Measurements from ENCODE around the gene ASTL. TPM values are rescaled to one million over a fixed set of nuclear protein-coding genes. Genes with fewer than 3 reads are reported as not detected.

The ASTL gene
- total RNA-seq, 2 experiments from 2014 or later, result 2.5 to 2.8 TPM

DNA sequence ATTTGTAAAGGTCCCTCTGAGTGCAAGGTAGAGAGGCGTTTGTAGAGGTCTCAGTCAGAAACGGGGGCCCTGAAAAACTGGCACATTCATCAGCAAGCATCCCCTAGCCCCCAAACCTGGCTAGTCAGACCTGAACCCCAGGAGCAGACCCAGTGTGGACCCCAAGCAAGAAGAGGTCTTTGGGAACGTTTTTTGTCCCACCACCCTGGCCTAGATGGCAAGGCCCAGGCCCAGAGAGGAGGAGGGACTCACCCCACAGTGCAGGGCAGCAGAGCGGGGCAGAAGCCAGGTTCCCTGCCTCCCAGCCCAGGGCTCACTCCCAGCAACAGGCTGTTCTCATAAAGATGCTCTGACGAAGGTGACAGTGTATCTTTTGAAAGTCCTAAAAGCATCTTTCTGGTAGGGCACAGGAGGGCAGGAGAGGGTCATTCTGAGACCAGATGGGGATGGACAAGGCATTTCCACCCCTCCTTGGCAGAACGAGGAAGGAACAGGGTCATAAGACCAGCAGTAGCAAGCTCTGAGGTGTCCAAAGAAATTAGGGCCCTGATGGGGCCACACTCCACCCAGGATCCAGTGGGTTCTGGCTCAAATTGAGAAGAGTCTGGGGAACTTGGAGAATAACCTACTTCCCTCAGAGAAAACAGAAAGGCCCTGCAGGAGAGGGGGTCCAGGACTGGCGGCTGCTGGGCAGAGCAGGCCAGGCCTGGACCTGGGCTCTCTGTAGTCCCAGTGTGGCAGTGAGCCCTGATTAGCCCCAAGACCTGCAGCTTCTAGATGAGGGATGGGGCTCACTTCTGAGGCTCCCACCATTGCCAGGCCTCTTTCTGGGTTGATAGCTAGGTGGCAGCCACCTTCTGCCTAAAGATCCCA, 40.1 kb downstream of the ASTL start:
- Mint-ChIP-seq H3K4me1 (no peaks in the 10 kb centered on the region), H3K27ac (no peak overlapping the region), H3K4me3 (no peak overlapping the region), H3K9me3 (ENCODE audit: low read depth) (no peaks in the 10 kb centered on the region), H3K27me3 (peaks cover 3% of the 10 kb centered on the region), H3K36me3 (ENCODE audit: low read depth) (no peaks in the 10 kb centered on the region)
- POLR2A ChIA-PET, result no interaction called here
- no peak for ATAC-seq
- CTCF ChIA-PET, result interaction anchor here (0.6 kb wide), 2 partner anchors 15 to 131 kb away, joined by 3 to 4 read pairs; no protein-coding TSS in a partner anchor
- DNase-seq, result no peak
- intact Hi-C loops (cut with DNase I, micrococcal nuclease), result no loop called here

DNA sequence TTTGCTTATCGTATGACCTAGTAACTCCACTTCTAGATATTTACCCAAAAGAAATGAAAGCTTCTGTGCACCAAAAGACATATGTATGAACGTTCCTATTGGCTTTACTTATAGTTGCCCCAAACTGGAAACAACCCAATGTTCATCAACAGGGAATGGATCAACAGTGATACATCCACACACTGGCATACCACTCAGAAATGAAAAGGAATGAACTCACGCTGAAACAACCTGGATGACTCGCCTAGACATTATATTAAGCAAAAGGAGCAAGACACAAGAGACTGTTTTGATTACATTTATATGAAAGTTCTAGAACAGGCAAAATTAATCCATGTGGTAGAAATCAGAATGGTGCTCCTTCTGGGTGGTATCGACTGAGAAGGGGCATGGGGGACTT, 40.9 kb downstream of the ASTL start:
- CTCF ChIA-PET, result no interaction called here
- peaks cover 3% of the 10 kb centered on the region for H3K27me3 Mint-ChIP-seq

DNA sequence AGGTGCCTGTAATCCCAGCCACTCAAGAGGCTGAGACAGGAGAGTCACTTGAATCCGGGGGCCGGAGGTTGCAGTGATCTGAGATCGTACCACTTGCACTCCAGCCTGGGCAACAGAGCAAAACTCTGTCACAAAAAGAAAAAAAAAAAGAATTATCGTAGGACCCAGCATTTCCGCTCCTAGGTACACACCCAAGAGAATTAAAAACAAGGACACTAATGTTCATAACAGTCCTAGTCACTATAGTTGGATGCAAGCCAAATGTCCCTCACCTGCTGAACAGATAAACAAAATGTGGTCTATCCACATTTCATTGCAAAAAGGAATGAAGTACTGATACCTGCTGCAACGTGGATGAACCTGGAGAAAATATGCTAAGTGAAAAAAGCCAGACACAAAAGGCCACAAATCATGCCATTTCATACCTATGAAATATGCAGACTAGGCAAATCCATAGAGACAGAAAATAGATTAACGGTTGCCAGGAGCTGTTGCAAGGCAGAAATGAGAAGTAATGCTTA, 43.1 kb downstream of the ASTL start:
- Mint-ChIP-seq H3K4me3 (no peak overlapping the region), H3K27ac (no peak overlapping the region), H3K27me3 (peaks cover 3% of the 10 kb centered on the region), H3K4me1 (no peaks in the 10 kb centered on the region), H3K9me3 (ENCODE audit: low read depth) (no peaks in the 10 kb centered on the region), H3K36me3 (ENCODE audit: low read depth) (no peaks in the 10 kb centered on the region)
- intact Hi-C loops (cut with DNase I, micrococcal nuclease), result no loop called here
- CTCF ChIA-PET, result no interaction called here
- DNase-seq (no peak), ATAC-seq (no peak)
- POLR2A ChIA-PET, result no interaction called here

More for the DNA sequence above, 40.9 kb downstream of the ASTL start:
- Mint-ChIP-seq H3K4me3 (no peak overlapping the region), H3K9me3 (ENCODE audit: low read depth) (no peaks in the 10 kb centered on the region), H3K36me3 (ENCODE audit: low read depth) (no peaks in the 10 kb centered on the region), H3K27ac (no peak overlapping the region), H3K4me1 (no peaks in the 10 kb centered on the region)
- no peak for DNase-seq
- intact Hi-C loops (cut with DNase I, micrococcal nuclease), result no loop called here
- POLR2A ChIA-PET, result no interaction called here
- ATAC-seq, result no peak

DNA sequence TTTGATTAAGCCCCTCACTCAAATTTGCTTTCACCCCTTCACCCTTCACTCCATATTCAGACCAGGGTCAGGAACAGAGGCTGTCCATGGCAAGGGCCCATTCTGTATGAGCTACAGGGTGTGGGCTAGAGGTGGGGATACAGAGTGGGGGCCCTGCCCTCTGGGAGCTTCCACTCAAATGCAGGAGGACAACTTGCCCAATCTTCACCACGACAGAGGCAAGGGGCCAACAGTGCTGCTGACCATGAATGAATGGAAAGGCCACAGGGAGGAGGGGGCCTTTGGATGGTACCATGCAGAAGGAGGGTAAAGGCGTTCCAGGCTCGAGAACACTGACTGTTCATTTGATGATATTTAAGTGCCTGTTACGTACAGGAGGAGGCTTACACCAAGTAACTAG, 44.8 kb downstream of the ASTL start:
- Mint-ChIP-seq H3K36me3 (ENCODE audit: low read depth) (no peaks in the 10 kb centered on the region), H3K4me3 (no peak overlapping the region), H3K27me3 (peaks cover 3% of the 10 kb centered on the region), H3K9me3 (ENCODE audit: low read depth) (no peaks in the 10 kb centered on the region), H3K4me1 (no peaks in the 10 kb centered on the region), H3K27ac (no peak overlapping the region)
- ChIA-PET CTCF (interaction anchor here (2.3 kb wide), 1 partner anchor 81 kb away, joined by 11 read pairs; no protein-coding TSS in a partner anchor), POLR2A (no interaction called here)
- DNase-seq, result no peak
- no peak for ATAC-seq
- intact Hi-C loops (cut with DNase I, micrococcal nuclease), result no loop called here

DNA sequence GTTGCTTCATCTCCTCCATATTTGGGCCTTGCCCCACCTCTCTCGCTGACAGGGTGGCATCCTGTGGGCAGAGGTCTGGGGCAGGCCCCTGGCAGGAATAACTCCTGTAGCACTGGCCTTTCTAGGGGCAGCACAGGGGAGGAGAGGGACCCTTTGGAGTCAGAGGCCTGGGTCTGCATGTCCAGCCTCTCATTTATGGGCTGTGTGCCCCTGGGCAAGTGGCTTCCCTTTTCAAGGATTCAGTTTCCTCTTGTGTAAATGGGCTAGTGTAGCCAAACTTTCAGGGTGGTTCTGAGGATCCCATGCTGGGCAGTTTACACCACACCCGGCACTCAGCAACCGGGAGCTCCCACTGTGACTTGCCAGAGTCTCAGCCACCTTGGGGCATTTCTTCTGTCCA, 45.4 kb downstream of the ASTL start:
- no peaks in the 10 kb centered on the region for H3K4me1 Mint-ChIP-seq
- ChIA-PET POLR2A (no interaction called here), CTCF (interaction anchor here (2.3 kb wide), 1 partner anchor 82 kb away, joined by 11 read pairs; no protein-coding TSS in a partner anchor)
- intact Hi-C loops (cut with DNase I, micrococcal nuclease), result no loop called here
- ATAC-seq, result no peak
- H3K27me3 Mint-ChIP-seq, result peaks cover 3% of the 10 kb centered on the region
- H3K36me3 Mint-ChIP-seq (ENCODE audit: low read depth), result no peaks in the 10 kb centered on the region
- no peak overlapping the region for H3K27ac Mint-ChIP-seq
- no peaks in the 10 kb centered on the region for H3K9me3 Mint-ChIP-seq (ENCODE audit: low read depth)
- DNase-seq, result no peak
- H3K4me3 Mint-ChIP-seq, result no peak overlapping the region

DNA sequence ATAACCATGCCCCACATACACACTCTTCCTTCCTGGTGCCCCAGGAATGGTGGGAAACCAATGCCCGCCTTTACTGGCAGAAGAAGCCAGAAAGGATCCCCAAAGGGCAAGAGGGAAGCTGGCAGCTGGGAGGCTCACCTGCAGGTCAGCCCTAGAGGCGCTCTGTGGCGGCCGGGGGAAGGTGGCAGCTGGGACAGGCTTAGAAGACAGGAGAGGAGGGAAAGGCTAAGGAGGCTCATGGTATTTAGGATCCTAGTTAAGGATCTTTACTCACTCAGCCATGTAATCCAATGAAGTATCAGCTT, 45.8 kb downstream of the ASTL start:
- Mint-ChIP-seq H3K4me3 (no peak overlapping the region), H3K9me3 (ENCODE audit: low read depth) (no peaks in the 10 kb centered on the region), H3K27ac (no peak overlapping the region), H3K27me3 (peaks cover 3% of the 10 kb centered on the region), H3K36me3 (ENCODE audit: low read depth) (no peaks in the 10 kb centered on the region), H3K4me1 (no peaks in the 10 kb centered on the region)
- ATAC-seq (no peak), DNase-seq (no peak)
- intact Hi-C loops (cut with DNase I, micrococcal nuclease), result no loop called here
- ChIA-PET CTCF (interaction anchor here (0.8 to 2.3 kb wide), 2 partner anchors 50 to 82 kb away, joined by 3 to 11 read pairs; no protein-coding TSS in a partner anchor), POLR2A (no interaction called here)

DNA sequence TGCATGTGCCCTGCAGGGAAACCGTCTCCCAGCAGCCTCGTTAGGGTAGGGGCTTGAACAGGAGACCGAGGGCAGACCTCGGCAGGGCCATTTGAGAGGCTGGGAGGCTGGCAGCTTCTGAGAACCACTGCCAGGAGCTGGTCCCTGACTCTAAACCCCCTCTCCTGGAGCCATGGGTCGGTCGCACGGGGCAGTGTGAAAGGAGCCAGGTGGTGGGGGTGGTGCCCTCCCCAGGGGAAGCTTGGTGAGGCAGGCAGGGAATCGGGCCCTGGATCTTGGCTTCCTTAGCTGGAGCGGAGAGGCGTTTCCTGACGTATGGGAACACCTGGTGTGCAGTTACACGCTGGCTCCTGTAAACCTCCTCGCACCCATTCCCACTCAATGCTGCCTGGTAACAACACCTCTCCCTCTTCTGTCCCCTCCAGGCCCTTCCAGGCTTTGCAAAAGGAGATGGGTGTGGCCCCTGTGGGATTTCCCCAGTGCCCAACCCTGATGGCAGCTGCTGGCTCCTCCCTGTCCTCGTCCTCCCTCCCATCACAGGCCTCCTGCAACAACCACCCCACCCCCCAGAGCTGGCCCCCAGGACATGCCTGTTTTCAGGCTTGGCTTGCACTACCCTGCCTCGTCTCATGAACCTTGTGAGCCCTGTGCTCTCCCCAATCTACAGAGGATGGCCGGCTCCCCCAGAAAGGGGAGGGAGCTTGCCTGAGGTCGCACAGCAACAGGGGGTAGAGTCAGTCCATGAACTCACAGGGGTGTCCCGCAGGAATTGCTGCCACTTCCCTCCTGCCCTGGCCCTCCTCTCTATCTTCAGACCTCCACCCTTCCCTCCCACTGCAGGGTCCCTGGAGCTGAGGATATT, 46.4 kb downstream of the ASTL start:
- DNase-seq (no peak), ATAC-seq (no peak)
- ChIA-PET POLR2A (no interaction called here), CTCF (interaction anchor here (0.8 to 2.3 kb wide), 2 partner anchors 51 to 83 kb away, joined by 3 to 11 read pairs; no protein-coding TSS in a partner anchor)
- Mint-ChIP-seq H3K4me1 (peaks cover 2% of the 10 kb centered on the region), H3K27ac (no peak overlapping the region), H3K27me3 (peaks cover 3% of the 10 kb centered on the region), H3K9me3 (ENCODE audit: low read depth) (no peaks in the 10 kb centered on the region), H3K36me3 (ENCODE audit: low read depth) (no peaks in the 10 kb centered on the region), H3K4me3 (no peak overlapping the region)
- intact Hi-C loops (cut with DNase I, micrococcal nuclease), result no loop called here

DNA sequence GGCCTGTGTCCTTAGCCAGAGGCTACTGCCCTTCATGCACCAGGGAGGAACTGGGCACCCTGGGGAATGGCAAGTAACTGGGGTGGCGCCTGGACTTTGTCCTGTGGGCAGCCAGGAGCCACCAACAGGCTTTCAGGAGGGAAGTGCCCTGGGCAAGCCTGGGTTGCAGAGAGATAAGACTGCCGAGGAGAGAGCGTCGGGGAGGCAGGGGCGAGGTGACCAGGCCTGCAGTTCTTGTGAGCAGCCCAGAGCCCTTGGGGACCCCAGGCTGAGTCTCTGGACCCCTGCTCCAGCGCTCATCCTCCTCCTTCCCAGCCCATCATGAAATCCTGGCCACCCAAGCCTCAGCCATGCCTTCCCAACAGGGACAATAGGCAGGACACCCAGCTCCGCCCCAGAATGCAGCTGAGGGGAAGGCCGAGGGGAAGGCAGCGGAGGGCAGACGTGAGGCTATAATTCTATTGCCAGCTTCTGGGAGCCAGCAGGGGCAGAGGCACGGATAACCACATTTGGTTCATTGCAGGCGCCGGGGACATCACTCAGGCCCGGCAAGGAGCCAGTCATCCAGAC, 47.1 kb downstream of the ASTL start:
- ChIA-PET POLR2A (no interaction called here), CTCF (interaction anchor here (2.3 kb wide), 1 partner anchor 84 kb away, joined by 11 read pairs; no protein-coding TSS in a partner anchor)
- Mint-ChIP-seq H3K27me3 (peaks cover 3% of the 10 kb centered on the region), H3K36me3 (ENCODE audit: low read depth) (no peaks in the 10 kb centered on the region), H3K4me3 (no peak overlapping the region), H3K9me3 (ENCODE audit: low read depth) (peaks cover 1% of the 10 kb centered on the region), H3K27ac (no peak overlapping the region), H3K4me1 (peaks cover 2% of the 10 kb centered on the region)
- DNase-seq, result no peak
- intact Hi-C loops (cut with DNase I, micrococcal nuclease), result no loop called here
- ATAC-seq, result no peak

DNA sequence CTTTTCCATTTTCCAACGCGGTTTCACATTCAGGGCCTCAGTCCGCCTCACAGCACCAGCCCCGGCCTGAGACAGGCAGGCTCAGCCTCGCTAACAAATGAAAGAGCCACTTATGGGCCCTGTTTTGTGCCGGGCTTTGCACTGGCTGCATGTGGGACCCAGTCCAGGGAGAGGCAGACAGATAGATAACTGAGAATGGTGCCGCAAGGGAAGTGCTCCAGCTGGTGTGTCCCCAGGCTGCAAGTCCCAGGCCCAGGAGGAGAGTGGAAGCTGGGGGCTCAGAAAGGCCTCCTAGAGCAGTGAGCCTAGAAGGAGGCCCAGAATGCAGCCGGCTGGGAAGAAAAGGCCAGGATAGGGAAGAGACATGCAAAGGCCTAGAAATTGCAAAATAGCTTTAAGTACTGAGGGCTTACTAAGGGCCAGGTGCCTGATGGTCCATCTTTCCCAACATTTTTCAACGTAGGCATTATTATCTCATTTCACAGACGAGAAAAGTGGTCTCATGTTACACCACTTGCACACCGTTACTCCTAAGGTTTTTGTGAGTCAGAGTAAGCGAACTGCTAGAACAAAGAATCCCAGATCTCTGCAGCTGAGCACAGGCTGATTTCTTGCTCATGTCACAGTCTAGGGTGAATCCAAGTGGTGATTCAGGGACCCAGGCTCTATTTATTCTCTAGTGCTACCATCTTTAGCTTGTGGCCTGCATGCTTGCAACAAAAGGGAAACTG, 47.9 kb downstream of the ASTL start:
- H3K36me3 Mint-ChIP-seq (ENCODE audit: low read depth), result no peaks in the 10 kb centered on the region
- no peak overlapping the region for H3K27ac Mint-ChIP-seq
- H3K4me3 Mint-ChIP-seq, result no peak overlapping the region
- CTCF ChIA-PET, result no interaction called here
- no peak for DNase-seq
- POLR2A ChIA-PET, result no interaction called here
- peaks cover 1% of the 10 kb centered on the region for H3K9me3 Mint-ChIP-seq (ENCODE audit: low read depth)
- H3K4me1 Mint-ChIP-seq, result peaks cover 2% of the 10 kb centered on the region
- intact Hi-C loops (cut with DNase I, micrococcal nuclease), result no loop called here
- peaks cover 2% of the 10 kb centered on the region for H3K27me3 Mint-ChIP-seq
- no peak for ATAC-seq

DNA sequence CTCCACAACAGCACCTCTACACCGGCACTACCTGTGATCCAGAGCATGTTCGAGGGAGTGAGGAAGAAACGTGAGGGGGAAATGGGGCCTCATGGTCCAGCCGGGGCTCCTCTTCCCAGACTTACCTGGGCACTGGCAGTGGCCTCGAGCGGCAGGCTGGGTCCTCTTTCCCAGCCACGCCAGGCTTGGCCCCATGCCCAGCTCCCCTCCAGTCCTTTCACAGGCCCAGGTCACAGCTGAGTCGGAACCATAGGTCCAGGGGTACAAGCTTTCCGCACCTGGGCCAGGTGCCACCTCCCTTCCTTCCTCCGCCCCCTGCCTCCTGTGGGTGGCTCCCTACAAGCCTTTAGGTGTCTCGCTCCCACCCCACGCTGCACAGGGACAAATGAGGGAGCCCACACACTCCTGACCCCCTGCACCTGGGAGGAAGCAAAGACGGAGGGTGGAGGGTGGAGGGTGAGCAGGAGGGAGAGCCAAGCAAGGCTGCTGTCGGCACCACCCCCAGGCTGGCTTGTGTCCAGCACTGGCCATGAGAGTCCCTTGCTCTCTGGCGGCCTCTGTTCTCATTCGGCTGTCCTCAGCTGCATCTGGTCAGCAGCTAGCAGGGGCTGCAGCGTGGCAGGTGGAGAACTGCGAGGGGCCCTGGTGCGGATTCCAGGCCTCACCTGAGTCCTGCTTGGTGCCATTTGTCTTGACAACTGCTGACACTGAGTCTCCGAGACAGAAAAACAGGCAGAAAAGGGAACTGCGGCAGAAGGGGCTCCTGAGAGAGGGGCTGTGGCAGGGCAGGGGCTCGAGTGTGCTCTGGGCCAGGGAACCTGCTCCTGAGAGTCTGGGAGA, 48.7 kb downstream of the ASTL start:
- no peak overlapping the region for H3K27ac Mint-ChIP-seq
- intact Hi-C loops (cut with DNase I, micrococcal nuclease), result no loop called here
- ATAC-seq (no peak), DNase-seq (no peak)
- POLR2A ChIA-PET, result no interaction called here
- no peak overlapping the region for H3K4me3 Mint-ChIP-seq
- CTCF ChIA-PET, result no interaction called here
- no peaks in the 10 kb centered on the region for H3K27me3 Mint-ChIP-seq
- peaks cover 1% of the 10 kb centered on the region for H3K9me3 Mint-ChIP-seq (ENCODE audit: low read depth)
- H3K36me3 Mint-ChIP-seq (ENCODE audit: low read depth), result no peaks in the 10 kb centered on the region
- H3K4me1 Mint-ChIP-seq, result peaks cover 2% of the 10 kb centered on the region

Measured in activated CD4-positive, alpha-beta T cell treated with anti-CD3 and anti-CD28 coated beads for 36 hours (primary cell).